SK-N-SH (cell line): ENCODE results near the gene KRTCAP3. TPM values are rescaled to one million over a fixed set of nuclear protein-coding genes. Genes with fewer than 3 reads are reported as not detected.

Experiments
- CTCF ChIA-PET: fragments of 300-600, 350-600 bp; formaldehyde crosslinking; extraction: SDS; loops from one replicate; lab custom pipeline; 2021; lab: Yijun Ruan, JAX
- POLR2A ChIA-PET: fragments of 350-600 bp; sonication (Branson Sonifier 250); formaldehyde crosslinking; extraction: SDS; loops from one replicate; lab custom pipeline; 2020; ENCODE audit warnings: antibody characterized with exemption, inconsistent platforms; lab: Yijun Ruan, JAX
- DNase-seq: peaks from one replicate; pipeline ENCODE4 v3.0.0; 2012
- H2AFZ ChIP-seq: fragments of 200-600 bp; sonication (generic); 2 replicates; pipeline ENCODE4 v1.8.1; 2016; ENCODE audit warnings: antibody characterized with exemption, mild to moderate bottlenecking, low read depth
- H3F3A ChIP-seq: fragments of 200-600 bp; sonication (generic); replicated peaks from 2 replicates; pipeline ENCODE3; 2016; ENCODE audit warnings: antibody characterized with exemption, mild to moderate bottlenecking; ENCODE audit not compliant: insufficient read depth
- H3K27ac ChIP-seq, 2 experiments: fragments of 200-500 bp in 1 of 2; fragments of 200-600 bp in 1 of 2; sonication (Bioruptor generic) in 1 of 2; sonication (generic), shearing (Covaris generic) in 1 of 2; 2 replicates each; pipeline versions ENCODE4 v1.5.1 to v1.6.1; 2014 to 2016; ENCODE audit warnings: low read depth in 2 of 2, inconsistent platforms in 1 of 2, low read length in 1 of 2, mild to moderate bottlenecking in 1 of 2, mixed read lengths in 1 of 2
- H3K27me3 ChIP-seq: fragments of 200-600 bp; sonication (generic), shearing (Covaris generic); 2 replicates; pipeline ENCODE4 v1.6.1; 2016; ENCODE audit warnings: mixed run types; ENCODE audit not compliant: insufficient read depth
- H3K36me3 ChIP-seq, 2 experiments: fragments of 200-500 bp in 1 of 2; fragments of 200-600 bp in 1 of 2; sonication (Bioruptor generic) in 1 of 2; sonication (generic) in 1 of 2; replicated peaks in 1 of 2; 2 replicates each; pipeline versions ENCODE3 to v1.5.1; 2014 to 2016; ENCODE audit warnings: low read length in 1 of 2, mild to moderate bottlenecking in 1 of 2; ENCODE audit not compliant: insufficient read depth in 2 of 2, control insufficient read depth in 1 of 2
- H3K4me1 ChIP-seq, 2 experiments: fragments of 200-500 bp in 1 of 2; fragments of 200-600 bp in 1 of 2; sonication (Bioruptor generic) in 1 of 2; sonication (generic), shearing (Covaris generic) in 1 of 2; 2 replicates each; pipeline versions ENCODE4 v1.5.1 to v1.6.1; 2014 to 2016; ENCODE audit warnings: low read depth in 1 of 2, low read length in 1 of 2, mixed run types in 1 of 2; ENCODE audit not compliant: insufficient read depth in 2 of 2, control insufficient read depth in 1 of 2
- H3K4me2 ChIP-seq: fragments of 200-600 bp; sonication (generic), shearing (Covaris generic); 2 replicates; pipeline ENCODE4 v1.6.1; 2017; ENCODE audit warnings: mixed run types
- H3K4me3 ChIP-seq, 2 experiments: fragments of 200-500 bp in 1 of 2; fragments of 200-600 bp in 1 of 2; sonication (Bioruptor generic) in 1 of 2; sonication (generic), shearing (Covaris generic) in 1 of 2; 2 replicates each; pipeline versions ENCODE4 v1.5.1 to v1.8.1; 2014 to 2016; ENCODE audit warnings: low read depth in 2 of 2, inconsistent platforms in 1 of 2, low read length in 1 of 2, mild to moderate bottlenecking in 1 of 2, mixed read lengths in 1 of 2, moderate library complexity in 1 of 2
- H3K79me2 ChIP-seq: fragments of 200-600 bp; sonication (generic); 2 replicates; pipeline ENCODE4 v1.8.1; 2017; ENCODE audit warnings: mild to moderate bottlenecking; ENCODE audit not compliant: insufficient read depth
- H3K9ac ChIP-seq: fragments of 200-600 bp; sonication (generic); 2 replicates; pipeline ENCODE4 v1.6.1; 2017; ENCODE audit warnings: mixed run types
- H3K9me2 ChIP-seq: fragments of 200-600 bp; sonication (generic); 2 replicates; pipeline ENCODE4 v1.6.1; 2017; ENCODE audit warnings: mixed run types
- H3K9me3 ChIP-seq: fragments of 200-600 bp; sonication (generic); 2 replicates; pipeline ENCODE4 v1.6.1; 2017; ENCODE audit warnings: mixed run types, mild to moderate bottlenecking, moderate library complexity
- H4K20me1 ChIP-seq: fragments of 200-600 bp; sonication (generic); 2 replicates; pipeline ENCODE4 v1.6.1; 2017; ENCODE audit warnings: mild to moderate bottlenecking, mixed run types; ENCODE audit not compliant: insufficient read depth
- CHD2 ChIP-seq: fragments of 150-350 bp; IDR thresholded peaks from 2 replicates; pipeline ENCODE4 v1.6.1; 2018; ENCODE audit warnings: low read length; ENCODE audit not compliant: partially characterized antibody
- EP300 ChIP-seq, 2 experiments: IDR thresholded peaks; 2 replicates each; pipeline versions ENCODE4 v1.4.0 to v1.6.1; 2012; ENCODE audit warnings: borderline replicate concordance in 1 of 2, low read depth in 1 of 2, low read length in 1 of 2
- FOSL2 ChIP-seq: IDR thresholded peaks from 2 replicates; pipeline ENCODE4 v1.4.0; 2012; ENCODE audit warnings: low read depth, mild to moderate bottlenecking, moderate library complexity, borderline replicate concordance
- FOXM1 ChIP-seq: IDR thresholded peaks from 2 replicates; pipeline ENCODE4 v1.4.0; 2012; ENCODE audit warnings: low read depth, mild to moderate bottlenecking
- GABPA ChIP-seq: IDR thresholded peaks from 2 replicates; pipeline ENCODE4 v1.4.0; 2012; ENCODE audit warnings: low read depth, mild to moderate bottlenecking
- MEF2A ChIP-seq: IDR thresholded peaks from 2 replicates; pipeline ENCODE4 v1.4.0; 2012; ENCODE audit warnings: low read depth, borderline replicate concordance
- MXI1 ChIP-seq: IDR thresholded peaks from 2 replicates; pipeline ENCODE4 v1.6.1; 2012; ENCODE audit warnings: mild to moderate bottlenecking, low read depth, low read length, improper control_type of control experiment
- POLR2AphosphoS5 ChIP-seq: IDR thresholded peaks from 2 replicates; pipeline ENCODE4 v1.6.1; 2012; ENCODE audit warnings: low read depth, low read length
- RAD21 ChIP-seq: IDR thresholded peaks from 2 replicates; pipeline ENCODE4 v1.6.1; 2012; ENCODE audit warnings: mild to moderate bottlenecking, low read length
- RFX5 ChIP-seq: IDR thresholded peaks from 2 replicates; pipeline ENCODE4 v1.6.1; 2012; ENCODE audit warnings: mild to moderate bottlenecking, improper control_type of control experiment, low read length
- RXRA ChIP-seq: IDR thresholded peaks from 2 replicates; pipeline ENCODE4 v1.4.0; 2012; ENCODE audit warnings: low read depth, mild to moderate bottlenecking, borderline replicate concordance
- SMC3 ChIP-seq: IDR thresholded peaks from 2 replicates; pipeline ENCODE4 v1.6.1; 2012; ENCODE audit warnings: low read depth, low read length, improper control_type of control experiment
- TAF1 ChIP-seq: IDR thresholded peaks from 2 replicates; pipeline ENCODE4 v1.6.1; 2012; ENCODE audit warnings: low read depth, mild to moderate bottlenecking, low read length, moderate library complexity, borderline replicate concordance
- TEAD4 ChIP-seq: IDR thresholded peaks from 2 replicates; pipeline ENCODE4 v1.4.0; 2012; ENCODE audit warnings: mild to moderate bottlenecking, borderline replicate concordance; ENCODE audit not compliant: insufficient read depth
- WGBS: methylation state at CpG from one replicate; pipeline ENCODE4 v1.1.6; 2017; ENCODE audit warnings: low lambda C conversion rate; 5-methylcytosine and 5-hydroxymethylcytosine counted together
- polyA plus RNA-seq, 3 experiments: library from polyadenylated mRNA; depleted of rRNA; stranded (reverse); fragments of >200 nt; gene quantifications; 2 replicates each; pipeline ENCODE4 v1.2.3, GENCODE V29; 2012
- TF ChIP-seq, protein P1 (sequence below): IDR thresholded peaks from 2 replicates; pipeline ENCODE4 v1.6.1; 2012; ENCODE audit warnings: mild to moderate bottlenecking, low read depth, low read length, moderate library complexity
- TF ChIP-seq, protein P2 (sequence below): fragments of 150-350 bp; IDR thresholded peaks from 2 replicates; pipeline ENCODE4 v1.6.1; 2016; ENCODE audit warnings: mild to moderate bottlenecking, low read depth, low read length
- TF ChIP-seq, protein P3 (sequence below): fragments of 200-600 bp; sonication (generic); IDR thresholded peaks from 2 replicates; pipeline ENCODE4 v1.6.1; 2017; ENCODE audit warnings: antibody characterized with exemption, mild to moderate bottlenecking, moderate library complexity
- TF ChIP-seq, protein P4 (sequence below): IDR thresholded peaks from 2 replicates; pipeline ENCODE4; 2012

KRTCAP3 gene
- polyA plus RNA-seq, 1 of the 3 experiments (the other 2 are of a cell fraction), result 4.1 TPM

DNA sequence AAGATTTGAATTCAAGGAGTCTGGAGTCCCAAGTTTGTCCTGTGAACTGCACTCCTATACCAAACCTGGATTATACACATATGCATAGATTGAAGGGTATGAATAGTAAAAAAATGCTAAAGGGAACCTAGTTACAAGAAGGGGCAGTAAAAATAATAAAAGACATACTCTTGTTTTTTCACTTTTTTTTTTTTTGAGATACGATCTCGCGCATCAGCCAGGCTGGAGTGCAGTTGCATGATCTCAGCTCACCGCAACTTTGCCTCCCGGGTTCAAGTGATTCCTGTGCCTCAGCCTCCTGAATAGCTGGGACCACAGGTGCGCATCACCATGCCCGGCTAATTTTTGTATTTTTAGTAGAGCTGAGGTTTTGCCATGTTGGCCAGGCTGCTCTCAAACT lies 22.3 kb downstream of the KRTCAP3 start:
- H3K79me2 ChIP-seq, result no peaks in the 10 kb centered on the region
- 98% methylated on average over 7 of the region's 7 CpGs for WGBS
- no peaks in the 10 kb centered on the region for H3K27me3 ChIP-seq
- H3F3A ChIP-seq, result no peaks in the 10 kb centered on the region
- H3K27ac ChIP-seq, result no peak overlapping the region
- CTCF ChIA-PET, result no interaction called here
- H3K4me1 ChIP-seq, result no peaks in the 10 kb centered on the region
- TF ChIP-seq EP300 (IDR thresholded peaks at IDR 0.05; ENCODE audit: borderline replicate concordance in 1 of 2, low read depth in 1 of 2, low read length in 1 of 2), result no peak
- no peak for TF ChIP-seq FOXM1
- TF ChIP-seq CHD2, result no peak
- TF ChIP-seq, protein P1, sequence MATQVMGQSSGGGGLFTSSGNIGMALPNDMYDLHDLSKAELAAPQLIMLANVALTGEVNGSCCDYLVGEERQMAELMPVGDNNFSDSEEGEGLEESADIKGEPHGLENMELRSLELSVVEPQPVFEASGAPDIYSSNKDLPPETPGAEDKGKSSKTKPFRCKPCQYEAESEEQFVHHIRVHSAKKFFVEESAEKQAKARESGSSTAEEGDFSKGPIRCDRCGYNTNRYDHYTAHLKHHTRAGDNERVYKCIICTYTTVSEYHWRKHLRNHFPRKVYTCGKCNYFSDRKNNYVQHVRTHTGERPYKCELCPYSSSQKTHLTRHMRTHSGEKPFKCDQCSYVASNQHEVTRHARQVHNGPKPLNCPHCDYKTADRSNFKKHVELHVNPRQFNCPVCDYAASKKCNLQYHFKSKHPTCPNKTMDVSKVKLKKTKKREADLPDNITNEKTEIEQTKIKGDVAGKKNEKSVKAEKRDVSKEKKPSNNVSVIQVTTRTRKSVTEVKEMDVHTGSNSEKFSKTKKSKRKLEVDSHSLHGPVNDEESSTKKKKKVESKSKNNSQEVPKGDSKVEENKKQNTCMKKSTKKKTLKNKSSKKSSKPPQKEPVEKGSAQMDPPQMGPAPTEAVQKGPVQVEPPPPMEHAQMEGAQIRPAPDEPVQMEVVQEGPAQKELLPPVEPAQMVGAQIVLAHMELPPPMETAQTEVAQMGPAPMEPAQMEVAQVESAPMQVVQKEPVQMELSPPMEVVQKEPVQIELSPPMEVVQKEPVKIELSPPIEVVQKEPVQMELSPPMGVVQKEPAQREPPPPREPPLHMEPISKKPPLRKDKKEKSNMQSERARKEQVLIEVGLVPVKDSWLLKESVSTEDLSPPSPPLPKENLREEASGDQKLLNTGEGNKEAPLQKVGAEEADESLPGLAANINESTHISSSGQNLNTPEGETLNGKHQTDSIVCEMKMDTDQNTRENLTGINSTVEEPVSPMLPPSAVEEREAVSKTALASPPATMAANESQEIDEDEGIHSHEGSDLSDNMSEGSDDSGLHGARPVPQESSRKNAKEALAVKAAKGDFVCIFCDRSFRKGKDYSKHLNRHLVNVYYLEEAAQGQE, result no peak
- H2AFZ ChIP-seq, result no peak overlapping the region
- peaks cover 13 to 17% of the 10 kb centered on the region in 2 experiments for H3K36me3 ChIP-seq
- POLR2A ChIA-PET, result no interaction called here
- H3K4me2 ChIP-seq, result no peak overlapping the region
- no peak overlapping the region for H3K9ac ChIP-seq
- DNase-seq, result no peak
- H4K20me1 ChIP-seq, result no peaks in the 10 kb centered on the region
- no peaks in the 10 kb centered on the region for H3K9me3 ChIP-seq
- H3K9me2 ChIP-seq, result no peaks in the 10 kb centered on the region
- H3K4me3 ChIP-seq, result no peak overlapping the region

DNA sequence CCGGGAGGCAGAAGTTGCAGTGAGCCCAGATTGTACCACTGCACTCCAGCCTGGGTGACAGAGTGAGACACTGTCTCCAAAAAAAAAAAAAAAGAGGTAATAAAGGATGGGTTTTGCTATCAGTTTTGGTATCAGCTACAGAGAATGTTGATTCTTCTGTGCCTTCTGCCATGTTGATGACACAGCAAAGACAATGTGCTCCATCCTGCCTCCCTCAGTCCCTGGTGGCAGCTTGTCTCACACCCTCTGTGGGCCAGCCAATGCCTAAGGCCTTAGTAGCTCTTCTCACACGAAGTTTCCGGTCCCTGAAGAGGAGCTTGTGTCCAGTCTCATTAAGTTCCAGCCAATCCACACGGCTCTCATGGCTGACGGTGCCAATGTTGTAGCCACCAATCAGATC lies 29.8 kb downstream of the KRTCAP3 start:
- H3K79me2 ChIP-seq, result no peaks in the 10 kb centered on the region
- H3K4me3 ChIP-seq, result no peak overlapping the region
- ChIA-PET POLR2A (no interaction called here), CTCF (interaction anchor here (0.6 to 1.5 kb wide), 2 partner anchors 17 to 71 kb away, joined by 5 to 6 read pairs; partner anchors contain the start of gene IFT172)
- no peak for DNase-seq
- H3K27me3 ChIP-seq, result no peaks in the 10 kb centered on the region
- H3K27ac ChIP-seq, result no peak overlapping the region
- H3K9me3 ChIP-seq, result no peaks in the 10 kb centered on the region
- no peaks in the 10 kb centered on the region for H4K20me1 ChIP-seq
- no peaks in the 10 kb centered on the region for H3K4me1 ChIP-seq
- no peaks in the 10 kb centered on the region for H3F3A ChIP-seq
- H3K9me2 ChIP-seq, result no peaks in the 10 kb centered on the region
- H2AFZ ChIP-seq, result no peak overlapping the region
- H3K9ac ChIP-seq, result no peak overlapping the region
- no peak for TF ChIP-seq GABPA
- TF ChIP-seq, protein P2, sequence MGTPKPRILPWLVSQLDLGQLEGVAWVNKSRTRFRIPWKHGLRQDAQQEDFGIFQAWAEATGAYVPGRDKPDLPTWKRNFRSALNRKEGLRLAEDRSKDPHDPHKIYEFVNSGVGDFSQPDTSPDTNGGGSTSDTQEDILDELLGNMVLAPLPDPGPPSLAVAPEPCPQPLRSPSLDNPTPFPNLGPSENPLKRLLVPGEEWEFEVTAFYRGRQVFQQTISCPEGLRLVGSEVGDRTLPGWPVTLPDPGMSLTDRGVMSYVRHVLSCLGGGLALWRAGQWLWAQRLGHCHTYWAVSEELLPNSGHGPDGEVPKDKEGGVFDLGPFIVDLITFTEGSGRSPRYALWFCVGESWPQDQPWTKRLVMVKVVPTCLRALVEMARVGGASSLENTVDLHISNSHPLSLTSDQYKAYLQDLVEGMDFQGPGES, result no peak
- TF ChIP-seq MXI1, result no peak
- no peak for TF ChIP-seq EP300 (IDR thresholded peaks at IDR 0.05; ENCODE audit: borderline replicate concordance in 1 of 2, low read depth in 1 of 2, low read length in 1 of 2)
- no peak for TF ChIP-seq MEF2A
- TF ChIP-seq TEAD4, result no peak
- TF ChIP-seq RAD21, result no peak
- no peak for TF ChIP-seq RXRA
- TF ChIP-seq SMC3, result no peak
- TF ChIP-seq TAF1, result no peak
- TF ChIP-seq, protein P3, sequence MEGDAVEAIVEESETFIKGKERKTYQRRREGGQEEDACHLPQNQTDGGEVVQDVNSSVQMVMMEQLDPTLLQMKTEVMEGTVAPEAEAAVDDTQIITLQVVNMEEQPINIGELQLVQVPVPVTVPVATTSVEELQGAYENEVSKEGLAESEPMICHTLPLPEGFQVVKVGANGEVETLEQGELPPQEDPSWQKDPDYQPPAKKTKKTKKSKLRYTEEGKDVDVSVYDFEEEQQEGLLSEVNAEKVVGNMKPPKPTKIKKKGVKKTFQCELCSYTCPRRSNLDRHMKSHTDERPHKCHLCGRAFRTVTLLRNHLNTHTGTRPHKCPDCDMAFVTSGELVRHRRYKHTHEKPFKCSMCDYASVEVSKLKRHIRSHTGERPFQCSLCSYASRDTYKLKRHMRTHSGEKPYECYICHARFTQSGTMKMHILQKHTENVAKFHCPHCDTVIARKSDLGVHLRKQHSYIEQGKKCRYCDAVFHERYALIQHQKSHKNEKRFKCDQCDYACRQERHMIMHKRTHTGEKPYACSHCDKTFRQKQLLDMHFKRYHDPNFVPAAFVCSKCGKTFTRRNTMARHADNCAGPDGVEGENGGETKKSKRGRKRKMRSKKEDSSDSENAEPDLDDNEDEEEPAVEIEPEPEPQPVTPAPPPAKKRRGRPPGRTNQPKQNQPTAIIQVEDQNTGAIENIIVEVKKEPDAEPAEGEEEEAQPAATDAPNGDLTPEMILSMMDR, result no peak
- no peak for TF ChIP-seq CHD2
- TF ChIP-seq RFX5, result no peak
- TF ChIP-seq POLR2AphosphoS5, result no peak
- TF ChIP-seq FOSL2, result no peak
- TF ChIP-seq, protein P4, sequence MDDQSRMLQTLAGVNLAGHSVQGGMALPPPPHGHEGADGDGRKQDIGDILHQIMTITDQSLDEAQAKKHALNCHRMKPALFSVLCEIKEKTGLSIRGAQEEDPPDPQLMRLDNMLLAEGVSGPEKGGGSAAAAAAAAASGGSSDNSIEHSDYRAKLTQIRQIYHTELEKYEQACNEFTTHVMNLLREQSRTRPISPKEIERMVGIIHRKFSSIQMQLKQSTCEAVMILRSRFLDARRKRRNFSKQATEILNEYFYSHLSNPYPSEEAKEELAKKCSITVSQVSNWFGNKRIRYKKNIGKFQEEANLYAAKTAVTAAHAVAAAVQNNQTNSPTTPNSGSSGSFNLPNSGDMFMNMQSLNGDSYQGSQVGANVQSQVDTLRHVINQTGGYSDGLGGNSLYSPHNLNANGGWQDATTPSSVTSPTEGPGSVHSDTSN, result no peak
- peaks cover 27 to 33% of the 10 kb centered on the region in 2 experiments for H3K36me3 ChIP-seq
- H3K4me2 ChIP-seq, result no peak overlapping the region
- 96% methylated on average over 5 of the region's 5 CpGs for whole genome bisulfite sequencing
